HepG2 (cell line): ENCODE measurements around the gene MIB1. TPM values are rescaled to one million over a fixed set of nuclear protein-coding genes. Genes with fewer than 3 reads are reported as not detected.
A peak's percentile ranks its signal among the peaks of the same experiment; 100 is the strongest.

Experiments
- ATAC-seq: fragments of 200-7000 bp; cut with Tn5 transposase; 3 replicates; pipeline ENCODE4 v1.9.1; 2020; ENCODE audit warnings: mild to moderate bottlenecking, moderate library complexity
- BruUV-seq: library from RNA; stranded (reverse); fragments of 400-500 nt; replicated peaks from 2 replicates; lab custom pipeline; 2021; lab: Mats Ljungman, UMichigan
- CTCF ChIA-PET: fragments of 300-600 bp; formaldehyde crosslinking; extraction: SDS; loops from one replicate; lab custom pipeline; 2021; ENCODE audit warnings: low total read pairs, inconsistent platforms, low intra/inter-chr PET ratio; lab: Yijun Ruan, JAX
- POLR2A ChIA-PET: fragments of 350-600 bp; sonication (Branson Sonifier 250); formaldehyde crosslinking; loops from one replicate; lab custom pipeline; 2020; ENCODE audit warnings: antibody characterized with exemption, inconsistent platforms; lab: Yijun Ruan, JAX
- DNase-seq: peaks from one replicate; pipeline ENCODE4 v3.0.0-alpha.2; 2015; ENCODE audit warnings: low spot score
- FAIRE-seq: peaks from 3 replicates; lab custom pipeline; 2011; peaks lifted over from hg19 to GRCh38; lab: Jason Lieb, UNC
- H2AFZ ChIP-seq: one replicate; pipeline ENCODE4 v1.6.1; 2011; ENCODE audit warnings: low read length, inconsistent platforms
- H3K27ac ChIP-seq: fragments of 300-600 bp; 3 replicates; pipeline ENCODE4 v1.8.0; 2011; ENCODE audit warnings: mixed run types, mild to moderate bottlenecking, mixed read lengths, low read length, inconsistent platforms; ENCODE audit not compliant: insufficient read depth; ENCODE audit errors: extremely low read length
- H3K27me3 ChIP-seq, 2 experiments: fragments of 200-600 bp in 1 of 2; 2 replicates in 1 of 2; 3 replicates in 1 of 2; pipeline versions ENCODE4 v1.6.0 to v1.8.0; 2011; ENCODE audit warnings: low read length in 2 of 2, mild to moderate bottlenecking in 2 of 2, moderate library complexity in 2 of 2, inconsistent platforms in 1 of 2; ENCODE audit not compliant: insufficient read depth in 2 of 2, control insufficient read depth in 1 of 2
- H3K36me3 ChIP-seq, 2 experiments: fragments of 200-600 bp in 1 of 2; replicated peaks in 1 of 2; 2 replicates in 1 of 2; 3 replicates in 1 of 2; pipeline versions ENCODE4 v1.5.1 to v1.8.0; 2011; ENCODE audit warnings: low read length in 2 of 2, inconsistent platforms in 1 of 2; ENCODE audit not compliant: insufficient read depth in 2 of 2, control insufficient read depth in 1 of 2
- H3K4me1 ChIP-seq: 2 replicates; pipeline ENCODE4 v1.5.1; 2012; ENCODE audit warnings: low read length, inconsistent platforms; ENCODE audit not compliant: insufficient read depth
- H3K4me2 ChIP-seq: 2 replicates; pipeline ENCODE4 v1.6.0; 2011; ENCODE audit warnings: low read depth, low read length, inconsistent platforms
- H3K4me3 ChIP-seq, 3 experiments: fragments of 200-600 bp in 1 of 3; sonication (generic), shearing (Covaris generic) in 1 of 3; replicated peaks in 1 of 3; 2 replicates each; pipeline ENCODE4 v1.5.1; 2011 to 2016; ENCODE audit warnings: low read length in 3 of 3, inconsistent platforms in 2 of 3, low read depth in 2 of 3, mild to moderate bottlenecking in 2 of 3, control low read depth in 1 of 3, mixed read lengths in 1 of 3; ENCODE audit not compliant: insufficient read depth in 1 of 3
- H3K79me2 ChIP-seq: one replicate; pipeline ENCODE4 v1.6.1; 2011; ENCODE audit warnings: low read length, inconsistent platforms; ENCODE audit not compliant: insufficient read depth
- H3K9ac ChIP-seq: 2 replicates; pipeline ENCODE4 v1.6.0; 2011; ENCODE audit warnings: mild to moderate bottlenecking, low read depth, low read length, inconsistent platforms; ENCODE audit not compliant: insufficient read depth
- H3K9me3 ChIP-seq: 2 replicates; pipeline ENCODE4 v1.5.1; 2012; ENCODE audit warnings: mild to moderate bottlenecking, low read length
- H4K20me1 ChIP-seq: 2 replicates; pipeline ENCODE4 v1.6.0; 2011; ENCODE audit warnings: inconsistent platforms, mild to moderate bottlenecking, low read length, moderate library complexity; ENCODE audit not compliant: insufficient read depth
- CCAR2 ChIP-seq: fragments of 200-400 bp; formaldehyde crosslinking; optimal IDR thresholded peaks from 2 replicates; pipeline ENCODE3; 2018; ENCODE audit warnings: low read depth, mild to moderate bottlenecking, low read length, moderate library complexity
- CTCF ChIP-seq: sonication (generic); formaldehyde crosslinking; IDR thresholded peaks from 2 replicates; pipeline ENCODE4 v1.5.0; 2020; ENCODE audit warnings: mild to moderate bottlenecking, missing genetic modification reagents, moderate library complexity
- HNF4A ChIP-seq: sonication (generic); formaldehyde crosslinking; IDR thresholded peaks from 2 replicates; pipeline ENCODE4 v1.4.0; 2020; ENCODE audit warnings: missing genetic modification reagents
- HOXA5 ChIP-seq: sonication (generic); formaldehyde crosslinking; IDR thresholded peaks from 2 replicates; pipeline ENCODE4 v1.4.0; 2020; ENCODE audit warnings: missing genetic modification reagents
- NR2C2 ChIP-seq: sonication (generic); formaldehyde crosslinking; IDR thresholded peaks from 2 replicates; pipeline ENCODE4 v1.4.0; 2020; ENCODE audit warnings: missing genetic modification reagents, mild to moderate bottlenecking, moderate library complexity, borderline replicate concordance
- NR2F1 ChIP-seq, 2 experiments: fragments of 450-650 bp in 1 of 2; formaldehyde crosslinking in 1 of 2; IDR thresholded peaks; 2 replicates each; pipeline versions ENCODE4 v1.5.0 to v1.6.1; 2016 to 2020; ENCODE audit warnings: mild to moderate bottlenecking in 1 of 2, missing compliant biosample characterization in 1 of 2, missing genetic modification reagents in 1 of 2, moderate library complexity in 1 of 2
- NR2F2 ChIP-seq: IDR thresholded peaks from 2 replicates; pipeline ENCODE4 v1.6.1; 2012; ENCODE audit warnings: low read depth, inconsistent platforms, borderline replicate concordance
- NR2F6 ChIP-seq, 2 experiments: IDR thresholded peaks; 2 replicates each; pipeline ENCODE4 v1.6.1; 2016; ENCODE audit warnings: antibody characterized with exemption in 1 of 2, mild to moderate bottlenecking in 1 of 2
- PHF21A ChIP-seq: sonication (generic); formaldehyde crosslinking; IDR thresholded peaks from 2 replicates; pipeline ENCODE4 v1.5.0; 2020; ENCODE audit warnings: mild to moderate bottlenecking, missing genetic modification reagents
- RAD21 ChIP-seq: fragments of 450-650 bp; formaldehyde crosslinking; IDR thresholded peaks from 2 replicates; pipeline ENCODE4 v1.5.0; 2020; ENCODE audit warnings: mild to moderate bottlenecking
- SMARCC2 ChIP-seq: fragments of 450-650 bp; IDR thresholded peaks from 2 replicates; pipeline ENCODE4 v1.6.1; 2017; ENCODE audit warnings: antibody characterized with exemption, mild to moderate bottlenecking
- SMC3 ChIP-seq: IDR thresholded peaks from 2 replicates; pipeline ENCODE4 v1.6.1; 2011; ENCODE audit warnings: low read length, improper control_type of control experiment
- SP2 ChIP-seq: sonication (generic); formaldehyde crosslinking; IDR thresholded peaks from 2 replicates; pipeline ENCODE4 v1.5.1; 2020; ENCODE audit warnings: mild to moderate bottlenecking, missing genetic modification reagents
- STAG1 ChIP-seq: sonication (generic); formaldehyde crosslinking; IDR thresholded peaks from 2 replicates; pipeline ENCODE4 v1.4.0; 2020; ENCODE audit warnings: missing genetic modification reagents
- TCF12 ChIP-seq, 2 experiments: fragments of 450-650 bp in 1 of 2; sonication (generic) in 1 of 2; formaldehyde crosslinking in 1 of 2; IDR thresholded peaks; 2 replicates each; pipeline versions ENCODE4 v1.6.1 to v1.8.0; 2017 to 2022; ENCODE audit warnings: antibody characterized with exemption in 1 of 2, mild to moderate bottlenecking in 1 of 2, missing genetic modification reagents in 1 of 2, moderate library complexity in 1 of 2
- ZNF12 ChIP-seq: sonication (generic); formaldehyde crosslinking; IDR thresholded peaks from 2 replicates; pipeline ENCODE4 v1.5.0; 2020; ENCODE audit warnings: missing genetic modification reagents
- ZNF263 ChIP-seq: sonication (generic); formaldehyde crosslinking; IDR thresholded peaks from 2 replicates; pipeline ENCODE4 v1.4.0; 2020; ENCODE audit warnings: missing genetic modification reagents
- WGBS: methylation state at CpG from one replicate; pipeline ENCODE4 v1.1.6; 2017; ENCODE audit warnings: low lambda C conversion rate; 5-methylcytosine and 5-hydroxymethylcytosine counted together
- in situ Hi-C: cut with HindIII; loops from 2 replicates; pipeline ENCODE4 v1.10.0; 2017; ENCODE audit warnings: low pct_unique_long_range_greater_than_20kb; ENCODE audit not compliant: extremely low pct_ligation_motif_present
- intact Hi-C: fragments of 100-400 bp; cut with micrococcal nuclease; formaldehyde crosslinking; loops from one replicate; pipeline ENCODE4 v1.10.0; 2022; ENCODE audit not compliant: unreplicated experiment
- polyA plus RNA-seq, 8 experiments: library from polyadenylated mRNA; depleted of rRNA in 3 of 8; stranded (reverse) in 7 of 8; unstranded in 1 of 8; fragments of >200 nt; fragmentation: Illumina TruSeq in 4 of 8; extraction: Trizol in 4 of 8; gene quantifications; 2 replicates each; pipeline versions ENCODE4 v1.2.1 to v1.2.3, GENCODE V29; 2011 to 2016; ENCODE audit warnings: low read depth in 4 of 8, missing spikeins in 1 of 8, mixed read lengths in 1 of 8; ENCODE audit not compliant: insufficient read depth in 1 of 8
- total RNA-seq, 5 experiments: library from RNA; depleted of rRNA; stranded (reverse); fragments of >200 nt; fragmentation: Illumina TruSeq; extraction: Trizol; gene quantifications; 2 replicates each; pipeline ENCODE4 v1.2.3, GENCODE V29; 2016; ENCODE audit warnings: low read depth in 1 of 5
- TF ChIP-seq, protein P1 (sequence below): sonication (generic); formaldehyde crosslinking; IDR thresholded peaks from 2 replicates; pipeline ENCODE4 v1.4.0; 2020; ENCODE audit warnings: missing genetic modification reagents, borderline replicate concordance

The MIB1 gene
- total and polyA plus RNA-seq, 2 of the 13 experiments (the other 11 are each of a cell fraction or from before 2014, with no cell fraction given) = 12.0 to 47.0 TPM

GRCh38 chr18:21897811-21898210 is 157.2 kb downstream of the MIB1 start:
- peak overlapping the region; percentile 62 for H2AFZ ChIP-seq
- H3K36me3 ChIP-seq = no peaks in the 10 kb centered on the region
- WGBS = 2% methylated on average over 4 of the region's 4 CpGs
- FAIRE-seq (peak; percentile 88), ATAC-seq (peak; percentile 85), DNase-seq (peak; percentile 56)
- no peaks in the 10 kb centered on the region for H3K9me3 ChIP-seq
- CTCF ChIA-PET = interaction anchor here (1.5 to 1.9 kb wide), 2 partner anchors 58 to 665 kb away, joined by 9 to 14 read pairs; no protein-coding TSS in a partner anchor
- intact Hi-C loops = loop anchor here (1.0 to 5.0 kb wide), 2 partner anchors 59 to 665 kb away; no protein-coding TSS in a partner anchor
- H3K9ac ChIP-seq = no peak overlapping the region
- H3K27ac ChIP-seq = no peak overlapping the region
- no peaks in the 10 kb centered on the region for H4K20me1 ChIP-seq
- 0 out of 5 replicates have a peak, but pooled peaks cover 0 to 1% of the 10 kb centered on the region in 2 experiments for H3K27me3 ChIP-seq
- H3K79me2 ChIP-seq = no peaks in the 10 kb centered on the region
- POLR2A ChIA-PET = no interaction called here
- TF ChIP-seq SMARCC2 (no peak), NR2F6 (IDR thresholded peaks at IDR 0.05) (peak; percentile 66), NR2F6 (CRISPR knock-in tag; IDR thresholded peaks at IDR 0.05) (peak; percentile 62; the same call in 1 of the 2 replicates), HNF4A (peak; percentile 38), STAG1 (CRISPR knock-in tag) (peak; percentile 85), CTCF (CRISPR knock-in tag) (peak; percentile 81), NR2F1 (CRISPR knock-in tag; IDR thresholded peaks at IDR 0.05) (peak; percentile 21 to 26; a peak in 1 of 4 replicates), ZNF263 (0 out of 2 replicates have a peak, but pooled peaks have one; percentile 33), NR2C2 (CRISPR knock-in tag) (peak; percentile 29; the same call in 1 of the 2 replicates), RAD21 (CRISPR knock-in tag) (peak; percentile 45), CCAR2 (no peak), SP2 (no peak), PHF21A (CRISPR knock-in tag) (no peak), TCF12 (IDR thresholded peaks at IDR 0.05) (no peak), TCF12 (CRISPR knock-in tag; IDR thresholded peaks at IDR 0.05) (no peak), NR2F2 (no peak), ZNF12 (no peak), HOXA5 (CRISPR knock-in tag) (0 out of 2 replicates have a peak, but pooled peaks have one; percentile 49), SMC3 (peak; percentile 75; the same call in 1 of the 2 replicates)
- TF ChIP-seq, protein P1, sequence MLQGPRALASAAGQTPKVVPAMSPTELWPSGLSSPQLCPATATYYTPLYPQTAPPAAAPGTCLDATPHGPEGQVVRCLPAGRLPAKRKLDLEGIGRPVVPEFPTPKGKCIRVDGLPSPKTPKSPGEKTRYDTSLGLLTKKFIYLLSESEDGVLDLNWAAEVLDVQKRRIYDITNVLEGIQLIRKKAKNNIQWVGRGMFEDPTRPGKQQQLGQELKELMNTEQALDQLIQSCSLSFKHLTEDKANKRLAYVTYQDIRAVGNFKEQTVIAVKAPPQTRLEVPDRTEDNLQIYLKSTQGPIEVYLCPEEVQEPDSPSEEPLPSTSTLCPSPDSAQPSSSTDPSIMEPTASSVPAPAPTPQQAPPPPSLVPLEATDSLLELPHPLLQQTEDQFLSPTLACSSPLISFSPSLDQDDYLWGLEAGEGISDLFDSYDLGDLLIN (CRISPR knock-in tag) = no peak
- TF ChIP-seq, all 625 proteins: peak for 10
- peaks cover 22% of the 10 kb centered on the region for H3K4me1 ChIP-seq
- H3K4me3 ChIP-seq = no peak overlapping the region
- in situ Hi-C loops = no loop called here
- no peak overlapping the region for H3K4me2 ChIP-seq
- BruUV-seq = no TSS peak
